HCT116 (cell line): ENCODE results near the gene IDUA. TPM values are rescaled to one million over a fixed set of nuclear protein-coding genes. Genes with fewer than 3 reads are reported as not detected.

Experiments
- ATAC-seq: fragments of 200-7000 bp; cut with Tn5 transposase; 2 replicates; pipeline ENCODE4 v1.9.1; 2020; ENCODE audit warnings: mild to moderate bottlenecking, moderate library complexity
- BruUV-seq: library from RNA; stranded (reverse); fragments of 400-500 nt; replicated peaks from 2 replicates; lab custom pipeline; 2021; lab: Mats Ljungman, UMichigan
- CTCF ChIA-PET: fragments of 300-600 bp; sonication (Branson Sonifier 250); formaldehyde crosslinking; loops from one replicate; lab custom pipeline; 2021; ENCODE audit warnings: antibody characterized with exemption; lab: Charles Lee
- POLR2A ChIA-PET: fragments of 300-600, 350-600 bp; sonication (Branson Sonifier 250); formaldehyde crosslinking; loops from one replicate; lab custom pipeline; 2021; ENCODE audit warnings: antibody characterized with exemption; lab: Charles Lee
- RAD21 ChIA-PET, 2 experiments: fragments of 300-600 bp; sonication (Branson Sonifier 250); formaldehyde crosslinking; loops; one replicate each; lab custom pipeline; 2023; ENCODE audit warnings: low total read pairs in 2 of 2; ENCODE audit not compliant: uncharacterized antibody in 2 of 2, unreplicated experiment in 2 of 2, low non-redundant PET in 1 of 2; lab: Charles Lee
- DNase-seq: peaks from one replicate; pipeline ENCODE4 v3.0.0-alpha.2; 2010; ENCODE audit warnings: low read depth, low spot score
- H2AFZ ChIP-seq: fragments of 200-600 bp; shearing (Covaris generic), sonication (generic); 2 replicates; pipeline ENCODE4 v1.6.1; 2017; ENCODE audit warnings: low read depth, mixed run types, mixed read lengths, antibody characterized with exemption, low read length; ENCODE audit not compliant: poor library complexity, severe bottlenecking
- H3K27ac ChIP-seq: 2 replicates; pipeline ENCODE4 v1.5.1; 2012; ENCODE audit warnings: low read depth, low read length
- H3K27me3 ChIP-seq: fragments of 200-600 bp; sonication (generic); 2 replicates; pipeline ENCODE4 v1.6.1; 2016; ENCODE audit warnings: mixed run types, low read length, mixed read lengths; ENCODE audit not compliant: insufficient read depth
- H3K36me3 ChIP-seq, 2 experiments: fragments of 200-500 bp in 1 of 2; fragments of 200-600 bp in 1 of 2; sonication (Bioruptor generic) in 1 of 2; sonication (generic) in 1 of 2; 2 replicates each; pipeline versions ENCODE4 v1.5.1 to v1.6.1; 2014 to 2016; ENCODE audit warnings: low read length in 2 of 2, inconsistent platforms in 1 of 2, mixed read lengths in 1 of 2, mixed run types in 1 of 2; ENCODE audit not compliant: insufficient read depth in 2 of 2, control insufficient read depth in 1 of 2
- H3K4me1 ChIP-seq, 2 experiments: fragments of 200-600 bp in 1 of 2; sonication (generic) in 1 of 2; 2 replicates each; pipeline versions ENCODE4 v1.5.1 to v1.6.1; 2012 to 2017; ENCODE audit warnings: low read length in 2 of 2, inconsistent platforms in 1 of 2, mild to moderate bottlenecking in 1 of 2, mixed read lengths in 1 of 2, mixed run types in 1 of 2, moderate library complexity in 1 of 2; ENCODE audit not compliant: insufficient read depth in 2 of 2, control insufficient read depth in 1 of 2
- H3K4me2 ChIP-seq: fragments of 200-600 bp; sonication (generic); 2 replicates; pipeline ENCODE4 v1.6.1; 2017; ENCODE audit warnings: mixed run types, low read length, mixed read lengths
- H3K4me3 ChIP-seq, 2 experiments: fragments of 200-600 bp in 1 of 2; sonication (generic) in 1 of 2; replicated peaks in 1 of 2; 2 replicates each; pipeline ENCODE4 v1.5.1; 2011 to 2016; ENCODE audit warnings: low read length in 2 of 2, control low read depth in 1 of 2, low read depth in 1 of 2, mild to moderate bottlenecking in 1 of 2, mixed read lengths in 1 of 2, mixed run types in 1 of 2
- H3K79me2 ChIP-seq: fragments of 200-600 bp; sonication (generic); 2 replicates; pipeline ENCODE4 v1.6.1; 2017; ENCODE audit warnings: mild to moderate bottlenecking, mixed run types, low read length, moderate library complexity, mixed read lengths; ENCODE audit not compliant: insufficient read depth
- H3K9ac ChIP-seq: fragments of 200-600 bp; sonication (generic); 2 replicates; pipeline ENCODE4 v1.6.1; 2016; ENCODE audit warnings: low read length, mixed read lengths
- H3K9me2 ChIP-seq: fragments of 200-600 bp; sonication (generic), shearing (Covaris generic); 2 replicates; pipeline ENCODE4 v1.6.1; 2017; ENCODE audit warnings: mixed run types, mild to moderate bottlenecking, moderate library complexity; ENCODE audit not compliant: insufficient read depth
- H3K9me3 ChIP-seq, 2 experiments: fragments of 200-500 bp in 1 of 2; fragments of 200-600 bp in 1 of 2; sonication (Bioruptor generic) in 1 of 2; sonication (generic) in 1 of 2; 2 replicates each; pipeline ENCODE4 v1.6.1; 2014 to 2017; ENCODE audit warnings: low read length in 2 of 2, mixed read lengths in 2 of 2, inconsistent platforms in 1 of 2, low read depth in 1 of 2, mild to moderate bottlenecking in 1 of 2, mixed run types in 1 of 2, moderate library complexity in 1 of 2; ENCODE audit not compliant: control insufficient read depth in 1 of 2, insufficient read depth in 1 of 2
- H4K20me1 ChIP-seq: fragments of 200-600 bp; sonication (generic), shearing (Covaris generic); 2 replicates; pipeline ENCODE4 v1.6.1; 2017; ENCODE audit warnings: mixed run types, mild to moderate bottlenecking, moderate library complexity; ENCODE audit not compliant: insufficient read depth
- CBX3 ChIP-seq: IDR thresholded peaks from 2 replicates; pipeline ENCODE4 v1.6.1; 2012; ENCODE audit warnings: low read depth
- CEBPB ChIP-seq: IDR thresholded peaks from 2 replicates; pipeline ENCODE4 v1.6.1; 2012; ENCODE audit warnings: low read depth
- CTCF ChIP-seq, 3 experiments: fragments of 200-600 bp in 1 of 3; sonication (generic) in 1 of 3; IDR thresholded peaks in 2 of 3; conservative IDR thresholded peaks in 1 of 3; 2 replicates each; pipeline ENCODE4 v1.5.1; 2012 to 2017; ENCODE audit warnings: low read depth in 2 of 3, low read length in 2 of 3, antibody characterized with exemption in 1 of 3, borderline replicate concordance in 1 of 3, control low read depth in 1 of 3, mild to moderate bottlenecking in 1 of 3, mixed read lengths in 1 of 3, mixed run types in 1 of 3, moderate library complexity in 1 of 3; ENCODE audit not compliant: insufficient read depth in 1 of 3
- EGR1 ChIP-seq: IDR thresholded peaks from 2 replicates; pipeline ENCODE4 v1.6.1; 2012; ENCODE audit warnings: low read depth
- ELF1 ChIP-seq: IDR thresholded peaks from 2 replicates; pipeline ENCODE4 v1.6.1; 2012; ENCODE audit warnings: low read depth, borderline replicate concordance
- EZH2 ChIP-seq: fragments of 200-600 bp; sonication (generic); IDR thresholded peaks from 2 replicates; pipeline ENCODE4 v1.6.1; 2017; ENCODE audit warnings: antibody characterized with exemption, mixed run types
- MAX ChIP-seq: IDR thresholded peaks from 2 replicates; pipeline ENCODE4 v1.6.1; 2012
- POLR2A ChIP-seq: IDR thresholded peaks from 2 replicates; pipeline ENCODE4 v1.7.0; 2011; ENCODE audit warnings: borderline replicate concordance; ENCODE audit not compliant: insufficient read depth, insufficient read length; ENCODE audit errors: extremely low read depth
- POLR2AphosphoS5 ChIP-seq: IDR thresholded peaks from 2 replicates; pipeline ENCODE4 v1.6.1; 2011; ENCODE audit warnings: mild to moderate bottlenecking, low read depth, low read length, moderate library complexity
- RAD21 ChIP-seq: IDR thresholded peaks from 2 replicates; pipeline ENCODE4 v1.6.1; 2012; ENCODE audit warnings: low read depth, mild to moderate bottlenecking
- REST ChIP-seq: IDR thresholded peaks from 2 replicates; pipeline ENCODE4 v1.6.1; 2012; ENCODE audit warnings: low read depth
- SP1 ChIP-seq: IDR thresholded peaks from 2 replicates; pipeline ENCODE4 v1.6.1; 2012; ENCODE audit warnings: low read depth
- YY1 ChIP-seq: IDR thresholded peaks from 2 replicates; pipeline ENCODE4 v1.6.1; 2011; ENCODE audit warnings: low read length, low read depth, moderate library complexity, mild to moderate bottlenecking; ENCODE audit not compliant: insufficient replicate concordance; ENCODE audit errors: extremely low read depth
- ZBTB33 ChIP-seq: IDR thresholded peaks from 2 replicates; pipeline ENCODE4 v1.6.1; 2011; ENCODE audit warnings: mild to moderate bottlenecking, low read length, moderate library complexity; ENCODE audit not compliant: insufficient replicate concordance; ENCODE audit errors: extremely low read depth
- ZFX ChIP-seq: fragments of 450-650 bp; IDR thresholded peaks from 2 replicates; pipeline ENCODE4 v1.6.1; 2017
- ZNF274 ChIP-seq: fragments of 200-500 bp; sonication (Bioruptor generic); IDR thresholded peaks from 2 replicates; pipeline ENCODE4 v1.6.1; 2014; ENCODE audit warnings: mild to moderate bottlenecking, low read depth, low read length, inconsistent platforms
- intact Hi-C: fragments of 100-400 bp; cut with micrococcal nuclease; formaldehyde crosslinking; loops from 2 replicates; pipeline ENCODE4 v1.10.0; 2022
- total RNA-seq: library from RNA; stranded (reverse); gene quantifications from one replicate; pipeline ENCODE4 v1.2.1, GENCODE V29; 2021; ENCODE audit not compliant: unreplicated experiment

The IDUA gene
- total RNA-seq, 1 experiment from 2014 or later, result 28.2 TPM

- H3K4me1 ChIP-seq, result peaks cover 58 to 88% of the 10 kb centered on the region in 2 experiments
Observed at GRCh38 chr4:1042352-1043055, 55.7 kb downstream of the IDUA start.

More at GRCh38 chr4:1042352-1043055, 55.7 kb downstream of the IDUA start:
- no peak overlapping the region for H3K9ac ChIP-seq
- CTCF ChIA-PET, result no interaction called here
- no peak overlapping the region for H3K4me3 ChIP-seq
- TF ChIP-seq ZBTB33 (no peak), ZFX (no peak), CEBPB (no peak), POLR2A (no peak), MAX (no peak), POLR2AphosphoS5 (no peak), SP1 (no peak), REST (no peak), ELF1 (no peak), YY1 (no peak), RAD21 (no peak), CBX3 (no peak), ZNF274 (no peak), EZH2 (no peak), CTCF (IDR thresholded peaks at IDR 0.05 in 2 of 3, conservative IDR thresholded peaks at IDR 0.05 in 1 of 3; ENCODE audit: borderline replicate concordance in 1 of 3, insufficient read depth in 1 of 3, low read depth in 2 of 3, low read length in 2 of 3) (no peak), EGR1 (no peak)
- TF ChIP-seq, all 23 proteins: peak for 0
- intact Hi-C loops, result loop anchor here (1.0 kb wide), 1 partner anchor 32 kb away; no protein-coding TSS in a partner anchor
- POLR2A ChIA-PET, result no interaction called here
- Histone ChIP-seq H3K27ac (no peak overlapping the region), H3K9me3 (no peaks in the 10 kb centered on the region), H3K4me2 (peak overlapping the region; percentile 69), H3K9me2 (no peaks in the 10 kb centered on the region), H3K79me2 (no peaks in the 10 kb centered on the region), H2AFZ (no peak overlapping the region), H3K27me3 (no peaks in the 10 kb centered on the region), H4K20me1 (no peaks in the 10 kb centered on the region), H3K36me3 (no peaks in the 10 kb centered on the region)
- no peak for ATAC-seq
- no TSS peak for BruUV-seq
- RAD21 ChIA-PET, result no interaction called here
- DNase-seq, result no peak
